K562 (cell line): ENCODE results near the gene FAM204A. TPM values are rescaled to one million over a fixed set of nuclear protein-coding genes. Genes with fewer than 3 reads are reported as not detected.

ENCODE experiments used
- ATAC-seq: fragments of 200-7000 bp; cut with Tn5 transposase; 3 replicates; pipeline ENCODE4 v1.9.1; 2020; ENCODE audit warnings: moderate library complexity
- BruUV-seq: library from RNA; stranded (reverse); fragments of 400-500 nt; replicated peaks from 2 replicates; lab custom pipeline; 2021; lab: Mats Ljungman, UMichigan
- CTCF ChIA-PET: fragments of 300-600 bp; formaldehyde crosslinking; extraction: SDS; loops from one replicate; lab custom pipeline; 2021; ENCODE audit warnings: low intra/inter-chr PET ratio; lab: Yijun Ruan, JAX
- POLR2A ChIA-PET: fragments of 300-600, 350-650 bp; sonication (Branson Sonifier 250); formaldehyde crosslinking; extraction: SDS; loops from one replicate; lab custom pipeline; 2021; ENCODE audit warnings: antibody characterized with exemption, inconsistent platforms; lab: Yijun Ruan, JAX
- DNase-seq, 4 experiments: peaks; one replicate each; pipeline versions ENCODE4 v3.0.0 to v3.0.0-alpha.2; 2011 to 2018; ENCODE audit warnings: low spot score in 3 of 4, mixed read lengths in 3 of 4; ENCODE audit errors: extremely low read depth in 1 of 4
- FAIRE-seq: peaks from 2 replicates; lab custom pipeline; 2011; peaks lifted over from hg19 to GRCh38; lab: Jason Lieb, UNC
- H2AFZ ChIP-seq: 2 replicates; pipeline ENCODE4 v1.6.0; 2011; ENCODE audit warnings: low read depth, low read length, control low read depth, inconsistent platforms
- H3K27ac ChIP-seq: fragments of 200-600 bp; 3 replicates; pipeline ENCODE4 v1.8.0; 2011; ENCODE audit warnings: low read depth, mild to moderate bottlenecking, control low read depth, inconsistent platforms, low read length, moderate library complexity, mixed read lengths; ENCODE audit errors: extremely low read depth
- H3K27me3 ChIP-seq, 2 experiments: fragments of 300-600 bp in 1 of 2; 2 replicates in 1 of 2; 3 replicates in 1 of 2; pipeline versions ENCODE4 v1.6.0 to v1.8.0; 2011; ENCODE audit warnings: inconsistent platforms in 2 of 2, low read length in 2 of 2, mild to moderate bottlenecking in 1 of 2, mixed read lengths in 1 of 2, moderate library complexity in 1 of 2; ENCODE audit not compliant: control insufficient read depth in 2 of 2, insufficient read depth in 2 of 2
- H3K36me3 ChIP-seq: fragments of 300-600 bp; 3 replicates; pipeline ENCODE4 v1.8.0; 2011; ENCODE audit warnings: mild to moderate bottlenecking, low read length, inconsistent platforms; ENCODE audit not compliant: control insufficient read depth, insufficient read depth
- H3K4me1 ChIP-seq, 2 experiments: fragments of 200-600 bp in 1 of 2; replicated peaks in 1 of 2; 2 replicates in 1 of 2; 3 replicates in 1 of 2; pipeline versions ENCODE4 v1.5.1 to v1.8.0; 2011; ENCODE audit warnings: inconsistent platforms in 2 of 2, low read length in 2 of 2, mild to moderate bottlenecking in 1 of 2, mixed read lengths in 1 of 2, moderate library complexity in 1 of 2; ENCODE audit not compliant: control insufficient read depth in 2 of 2, insufficient read depth in 2 of 2
- H3K4me2 ChIP-seq: 2 replicates; pipeline ENCODE4 v1.6.1; 2011; ENCODE audit warnings: low read length, control low read depth, inconsistent platforms, mixed read lengths; ENCODE audit not compliant: insufficient read depth
- H3K4me3 ChIP-seq: fragments of 200-600 bp; sonication (generic), shearing (Covaris generic); 2 replicates; pipeline ENCODE4 v1.5.1; 2016; ENCODE audit warnings: control low read depth, inconsistent platforms
- H3K79me2 ChIP-seq: fragments of 200-600 bp; 3 replicates; pipeline ENCODE4 v1.8.0; 2011; ENCODE audit warnings: low read length, inconsistent platforms; ENCODE audit not compliant: control insufficient read depth, insufficient read depth
- H3K9ac ChIP-seq, 2 experiments: 2 replicates each; pipeline versions ENCODE4 v1.6.0 to v1.6.1; 2011; ENCODE audit warnings: low read depth in 2 of 2, low read length in 2 of 2, control low read depth in 1 of 2, inconsistent platforms in 1 of 2, mild to moderate bottlenecking in 1 of 2, mixed read lengths in 1 of 2; ENCODE audit not compliant: insufficient read depth in 1 of 2
- H3K9me1 ChIP-seq: one replicate; pipeline ENCODE4 v1.6.0; 2011; ENCODE audit warnings: inconsistent platforms, mild to moderate bottlenecking, low read length, moderate library complexity; ENCODE audit not compliant: control insufficient read depth, insufficient read depth
- H3K9me3 ChIP-seq: replicated peaks from 2 replicates; pipeline ENCODE4 v1.5.1; 2011; ENCODE audit warnings: low read depth, low read length, inconsistent platforms; ENCODE audit not compliant: control insufficient read depth, insufficient read depth
- H4K20me1 ChIP-seq: replicated peaks from 2 replicates; pipeline ENCODE4 v1.6.1; 2011; ENCODE audit warnings: low read length, inconsistent platforms, mixed read lengths; ENCODE audit not compliant: control insufficient read depth, insufficient read depth
- CEBPB ChIP-seq: fragments of 450-650 bp; IDR thresholded peaks from 2 replicates; pipeline ENCODE4 v1.6.1; 2016; ENCODE audit warnings: missing genetic modification characterization, missing compliant biosample characterization
- FOXK1 ChIP-seq: sonication (generic); formaldehyde crosslinking; IDR thresholded peaks from 2 replicates; pipeline ENCODE4 v1.8.0; 2022; ENCODE audit warnings: missing genetic modification reagents, mild to moderate bottlenecking, borderline replicate concordance
- HDAC8 ChIP-seq: fragments of 450-650 bp; IDR thresholded peaks from 2 replicates; pipeline ENCODE4 v1.6.1; 2016; ENCODE audit warnings: mild to moderate bottlenecking, missing genetic modification characterization, moderate library complexity, missing compliant biosample characterization
- NR2C2 ChIP-seq, 2 experiments: fragments of 200-800 bp in 1 of 2; sonication (Bioruptor generic) in 1 of 2; sonication (generic) in 1 of 2; formaldehyde crosslinking in 1 of 2; IDR thresholded peaks; 2 replicates each; pipeline versions ENCODE4 v1.6.1 to v1.8.0; 2016 to 2022; ENCODE audit warnings: mild to moderate bottlenecking in 1 of 2, missing compliant biosample characterization in 1 of 2, missing genetic modification characterization in 1 of 2, missing genetic modification reagents in 1 of 2
- RAD21 ChIP-seq, 2 experiments: fragments of 250-450 bp in 1 of 2; fragments of 450-650 bp in 1 of 2; sonication (Bioruptor Pico) in 1 of 2; formaldehyde crosslinking in 1 of 2; IDR thresholded peaks in 1 of 2; conservative IDR thresholded peaks in 1 of 2; 2 replicates each; pipeline versions ENCODE4 v1.4.0 to v1.8.0; 2020 to 2022; ENCODE audit warnings: mild to moderate bottlenecking in 2 of 2, moderate library complexity in 1 of 2
- USF2 ChIP-seq: sonication (generic); formaldehyde crosslinking; IDR thresholded peaks from 2 replicates; pipeline ENCODE4 v1.5.0; 2020; ENCODE audit warnings: missing genetic modification reagents
- WGBS: fragments of 100-300 bp; shearing (Covaris generic); methylation state at CpG from one replicate; pipeline ENCODE4 v1.1.6; 2016; ENCODE audit warnings: low coverage, mixed read lengths; ENCODE audit not compliant: insufficient coverage; ENCODE audit errors: missing lambda C conversion rate; 5-methylcytosine and 5-hydroxymethylcytosine counted together
- in situ Hi-C: fragments of 300-500 bp; cut with MboI; formaldehyde crosslinking; loops from 4 replicates; pipeline ENCODE4 v1.15.0; 2018; ENCODE audit warnings: inconsistent platforms, mixed read lengths
- intact Hi-C: fragments of 100-400 bp; cut with micrococcal nuclease; formaldehyde crosslinking; loops from 2 replicates; pipeline ENCODE4 v1.14.2; 2022
- polyA plus RNA-seq, 8 experiments: library from polyadenylated mRNA; depleted of rRNA in 4 of 8; stranded (reverse) in 5 of 8; unstranded in 3 of 8; fragments of >200 nt; fragmentation: Nextera tagmentation in 2 of 8; fragmentation: Illumina TruSeq in 1 of 8; extraction: Ambion mirVana in 2 of 8; extraction: Trizol in 1 of 8; gene quantifications; 2 replicates each; pipeline versions ENCODE4 v1.2.1 to v1.2.3, GENCODE V29; 2011 to 2014; ENCODE audit warnings: inconsistent platforms in 1 of 8, missing spikeins in 1 of 8
- total RNA-seq, 7 experiments: library from RNA; depleted of rRNA in 6 of 7; stranded (reverse); fragments of >200 nt in 6 of 7; fragmentation: Illumina TruSeq in 2 of 7; extraction: Trizol in 2 of 7; gene quantifications; 2 replicates each; pipeline versions ENCODE4 v1.2.1 to v1.2.3, GENCODE V29; 2011 to 2021; ENCODE audit warnings: low replicate concordance in 1 of 7

Gene FAM204A
- total and polyA plus RNA-seq, 9 of the 15 experiments (the other 6 are each of a cell fraction or from before 2014, with no cell fraction given): 29.0 to 64.5 (median 44.9) TPM

- CTCF ChIA-PET: no interaction called here
- in situ Hi-C loops (no loop called here), intact Hi-C loops (no loop called here)
- Histone ChIP-seq H3K9ac (no peak overlapping the region), H3K27ac (no peak overlapping the region), H3K79me2 (no peaks in the 10 kb centered on the region), H2AFZ (no peak overlapping the region), H4K20me1 (no peaks in the 10 kb centered on the region), H3K36me3 (no peaks in the 10 kb centered on the region), H3K9me3 (no peaks in the 10 kb centered on the region), H3K4me2 (no peak overlapping the region), H3K4me3 (no peak overlapping the region), H3K9me1 (no peaks in the 10 kb centered on the region), H3K4me1 (no peaks in the 10 kb centered on the region; a peak in 1 of 5 replicates), H3K27me3 (0 out of 5 replicates have a peak, but pooled peaks cover 0 to 5% of the 10 kb centered on the region in 2 experiments)
- ATAC-seq (no peak), FAIRE-seq (no peak), DNase-seq (no peak)
- no peak for TF ChIP-seq FOXK1 (CRISPR knock-in tag)
- no peak for TF ChIP-seq USF2
- no peak for TF ChIP-seq RAD21 (CRISPR knock-in tag; conservative IDR thresholded peaks at IDR 0.05 in 1 of 2, IDR thresholded peaks at IDR 0.05 in 1 of 2)
- POLR2A ChIA-PET: no interaction called here
- 0% methylated on average over 1 of the region's 1 CpG for WGBS
- BruUV-seq: no TSS peak
Observed at GRCh38 chr10:118383699-118384098, 41.6 kb upstream of the FAM204A start.

GRCh38 chr10:118383063-118383689 is 41.1 kb upstream of the FAM204A start:
- no peak overlapping the region for H3K4me3 ChIP-seq
- 22% methylated on average over 4 of the region's 4 CpGs for WGBS
- BruUV-seq: no TSS peak
- H3K4me1 ChIP-seq: no peaks in the 10 kb centered on the region; a peak in 1 of 5 replicates
- FAIRE-seq (no peak), DNase-seq (no peak), ATAC-seq (no peak)
- H3K9me3 ChIP-seq: no peaks in the 10 kb centered on the region
- H3K36me3 ChIP-seq: no peaks in the 10 kb centered on the region
- no peak overlapping the region for H3K9ac ChIP-seq
- in situ Hi-C loops (no loop called here), intact Hi-C loops (no loop called here)
- H4K20me1 ChIP-seq: no peaks in the 10 kb centered on the region
- no peak overlapping the region for H3K27ac ChIP-seq
- POLR2A ChIA-PET: no interaction called here
- no peak overlapping the region for H2AFZ ChIP-seq
- H3K9me1 ChIP-seq: no peaks in the 10 kb centered on the region
- no peaks in the 10 kb centered on the region for H3K79me2 ChIP-seq
- TF ChIP-seq CEBPB: peak; percentile 38; the same call in 1 of the 2 replicates
- no peak for TF ChIP-seq NR2C2 (CRISPR knock-in tag; IDR thresholded peaks at IDR 0.05)
- TF ChIP-seq NR2C2 (tag; IDR thresholded peaks at IDR 0.05): no peak
- TF ChIP-seq HDAC8 (tag): no peak
- H3K27me3 ChIP-seq: 0 out of 5 replicates have a peak, but pooled peaks cover 0 to 5% of the 10 kb centered on the region in 2 experiments
- CTCF ChIA-PET: no interaction called here
- H3K4me2 ChIP-seq: no peak overlapping the region
